C4-2B (cell line): ENCODE measurements around the gene AFDN.

Experiments
- H3K27ac ChIP-seq: fragments of 450-650 bp; 2 replicates; pipeline ENCODE4 v1.5.1; 2017
- CTCF ChIP-seq: fragments of 450-650 bp; conservative IDR thresholded peaks from 2 replicates; pipeline ENCODE4 v1.5.1; 2017; ENCODE audit warnings: mild to moderate bottlenecking
- ZFX ChIP-seq: fragments of 450-650 bp; IDR thresholded peaks from 2 replicates; pipeline ENCODE4 v1.6.1; 2017

Gene AFDN

GRCh38 chr6:167781868-167782267 lies 44.8 kb upstream of the AFDN start:
- no peak for TF ChIP-seq ZFX
- TF ChIP-seq CTCF: no peak
- H3K27ac ChIP-seq: no peak overlapping the region

GRCh38 chr6:167782698-167783517 lies 43.8 kb upstream of the AFDN start:
- TF ChIP-seq CTCF: no peak
- no peak for TF ChIP-seq ZFX
- no peak overlapping the region for H3K27ac ChIP-seq

GRCh38 chr6:167786853-167787675 lies 39.6 kb upstream of the AFDN start:
- TF ChIP-seq ZFX (no peak), CTCF (no peak)
- no peak overlapping the region for H3K27ac ChIP-seq

GRCh38 chr6:167787896-167788562 lies 38.7 kb upstream of the AFDN start:
- H3K27ac ChIP-seq: no peak overlapping the region
- TF ChIP-seq ZFX: no peak

GRCh38 chr6:167788563-167788903 lies 38.2 kb upstream of the AFDN start:
- no peak for TF ChIP-seq ZFX
- no peak for TF ChIP-seq CTCF
- H3K27ac ChIP-seq: no peak overlapping the region

- TF ChIP-seq ZFX (no peak), CTCF (no peak)
- no peak overlapping the region for H3K27ac ChIP-seq
Measured at GRCh38 chr6:167789358-167789757, 37.4 kb upstream of the AFDN start.

- TF ChIP-seq CTCF: no peak
- TF ChIP-seq ZFX: no peak
- peak overlapping the region; percentile 21 for H3K27ac ChIP-seq
Measured at GRCh38 chr6:167791091-167791779, 35.5 kb upstream of the AFDN start.
